ENCODE results near the gene PDK1. TPM values are rescaled to one million over a fixed set of nuclear protein-coding genes. Genes with fewer than 3 reads are reported as not detected.

Gene PDK1
- total RNA-seq: 42.3 to 48.0 TPM (median 46.2 TPM) in 3 replicates

GRCh38 chr2:172555522-172556283 is at the start of gene PDK1:
Gene PDK1, plus strand, starts transcription at chr2:172556090. Its CDS starts 61 bp downstream, at chr2:172556151.
- H3K4me3 Mint-ChIP-seq: peak within 1 kb of the TSS; percentile 87
- H3K36me3 Mint-ChIP-seq: no peaks in the 10 kb centered on the region
- H3K27me3 Mint-ChIP-seq (ENCODE audit: low read depth): no peaks in the 10 kb centered on the region
- peak; percentile 81 to 92 for DNase-seq (ENCODE audit: low spot score in 2 of 2, unreplicated experiment in 2 of 2)
- H3K27ac Mint-ChIP-seq: peak within 1 kb of the TSS; percentile 91
- peaks cover 54% of the 10 kb centered on the region for H3K4me1 Mint-ChIP-seq
- no peaks in the 10 kb centered on the region for H3K9me3 Mint-ChIP-seq
- no peak for TF ChIP-seq CTCF (IDR thresholded peaks at IDR 0.05; ENCODE audit: unreplicated experiment)

GRCh38 chr2:172507199-172507598 is 48.7 kb upstream of the PDK1 start:
- Mint-ChIP-seq H3K4me1 (no peaks in the 10 kb centered on the region), H3K9me3 (peaks cover 16% of the 10 kb centered on the region)
- DNase-seq (ENCODE audit: low spot score in 2 of 2, unreplicated experiment in 2 of 2): no peak

GRCh38 chr2:172510088-172510487 is 45.8 kb upstream of the PDK1 start:
- H3K27ac Mint-ChIP-seq: no peak overlapping the region
- H3K9me3 Mint-ChIP-seq: peaks cover 42% of the 10 kb centered on the region
- no peaks in the 10 kb centered on the region for H3K4me1 Mint-ChIP-seq
- TF ChIP-seq CTCF (IDR thresholded peaks at IDR 0.05; ENCODE audit: unreplicated experiment): no peak
- peaks cover 27% of the 10 kb centered on the region for H3K36me3 Mint-ChIP-seq
- no peak overlapping the region for H3K4me3 Mint-ChIP-seq
- DNase-seq (ENCODE audit: low spot score in 2 of 2, unreplicated experiment in 2 of 2): no peak
- no peaks in the 10 kb centered on the region for H3K27me3 Mint-ChIP-seq (ENCODE audit: low read depth)

More at GRCh38 chr2:172507199-172507598, 48.7 kb upstream of the PDK1 start:
- TF ChIP-seq CTCF (IDR thresholded peaks at IDR 0.05; ENCODE audit: unreplicated experiment): no peak
- no peaks in the 10 kb centered on the region for H3K27me3 Mint-ChIP-seq (ENCODE audit: low read depth)
- no peak overlapping the region for H3K4me3 Mint-ChIP-seq
- H3K36me3 Mint-ChIP-seq: peaks cover 12% of the 10 kb centered on the region
- no peak overlapping the region for H3K27ac Mint-ChIP-seq

GRCh38 chr2:172510548-172510947 is 45.3 kb upstream of the PDK1 start:
- H3K4me1 Mint-ChIP-seq: no peaks in the 10 kb centered on the region
- peaks cover 27% of the 10 kb centered on the region for H3K36me3 Mint-ChIP-seq
- no peak for TF ChIP-seq CTCF (IDR thresholded peaks at IDR 0.05; ENCODE audit: unreplicated experiment)

GRCh38 chr2:172512810-172513523 is 42.9 kb upstream of the PDK1 start:
- DNase-seq (ENCODE audit: low spot score in 2 of 2, unreplicated experiment in 2 of 2): no peak

More at GRCh38 chr2:172510548-172510947, 45.3 kb upstream of the PDK1 start:
- DNase-seq (ENCODE audit: low spot score in 2 of 2, unreplicated experiment in 2 of 2): no peak
- Mint-ChIP-seq H3K27ac (no peak overlapping the region), H3K9me3 (peaks cover 46% of the 10 kb centered on the region), H3K27me3 (ENCODE audit: low read depth) (no peaks in the 10 kb centered on the region), H3K4me3 (no peak overlapping the region)

More at GRCh38 chr2:172512810-172513523, 42.9 kb upstream of the PDK1 start:
- Mint-ChIP-seq H3K27ac (no peak overlapping the region), H3K4me1 (no peaks in the 10 kb centered on the region), H3K36me3 (peaks cover 27% of the 10 kb centered on the region), H3K4me3 (no peak overlapping the region), H3K9me3 (peaks cover 61% of the 10 kb centered on the region), H3K27me3 (ENCODE audit: low read depth) (no peaks in the 10 kb centered on the region)
- no peak for TF ChIP-seq CTCF (IDR thresholded peaks at IDR 0.05; ENCODE audit: unreplicated experiment)

Measured in mesothelial cell of epicardium (in vitro differentiated cells).